Fibroblast of the aortic adventitia (primary cell): Measurements from ENCODE around the gene FKBP14. TPM values are rescaled to one million over a fixed set of nuclear protein-coding genes. Genes with fewer than 3 reads are reported as not detected.

Experiments
- DNase-seq: peaks from one replicate; pipeline ENCODE4 v3.0.0-alpha.2; 2010; ENCODE audit warnings: low read depth
- H3K4me3 ChIP-seq: 2 replicates; pipeline ENCODE4 v1.5.1; 2011; ENCODE audit warnings: low read depth, mild to moderate bottlenecking, control low read depth, low read length, moderate library complexity
- CTCF ChIP-seq: IDR thresholded peaks from 2 replicates; pipeline ENCODE4 v1.5.1; 2011; ENCODE audit warnings: mild to moderate bottlenecking, low read length, control low read depth, inconsistent platforms; ENCODE audit not compliant: insufficient read depth
- total RNA-seq: library from RNA; depleted of rRNA; stranded (reverse); fragments of >200 nt; gene quantifications from 2 replicates; pipeline ENCODE4 v1.2.3, GENCODE V29; 2012; ENCODE audit warnings: low replicate concordance

FKBP14 gene
- total RNA-seq, 1 donor, result 39.9 TPM

- H3K4me3 ChIP-seq, result peak overlapping the region; percentile 78
- no peak for TF ChIP-seq CTCF
- DNase-seq, result peak; percentile 76
Observed at GRCh38 chr7:29988424-29989256, 37.9 kb downstream of the FKBP14 start.

- no peak for TF ChIP-seq CTCF
- H3K4me3 ChIP-seq, result peak overlapping the region; percentile 78
- peak; percentile 90 for DNase-seq
Observed at GRCh38 chr7:29987811-29988317, 38.6 kb downstream of the FKBP14 start.

- peak; percentile 17 for DNase-seq
- TF ChIP-seq CTCF, result no peak
- no peak overlapping the region for H3K4me3 ChIP-seq
Observed at GRCh38 chr7:29987083-29987482, 39.4 kb downstream of the FKBP14 start.

- no peak overlapping the region for H3K4me3 ChIP-seq
- DNase-seq, result no peak
- no peak for TF ChIP-seq CTCF
Observed at GRCh38 chr7:29980151-29980550, 46.4 kb downstream of the FKBP14 start.

GRCh38 chr7:29977886-29978651 lies 48.4 kb downstream of the FKBP14 start:
- DNase-seq, result no peak
- no peak for TF ChIP-seq CTCF
- no peak overlapping the region for H3K4me3 ChIP-seq

- no peak for TF ChIP-seq CTCF
- peak; percentile 16 for DNase-seq
- no peak overlapping the region for H3K4me3 ChIP-seq
Observed at GRCh38 chr7:29976673-29977415, 49.7 kb downstream of the FKBP14 start.
